K562 (cell line): Measurements from ENCODE around the gene SNAPC2. TPM values are rescaled to one million over a fixed set of nuclear protein-coding genes. Genes with fewer than 3 reads are reported as not detected.

Source experiments
- ARNT ChIP-seq, 2 experiments: fragments of 450-650 bp; IDR thresholded peaks; 2 replicates each; pipeline ENCODE4 v1.6.1; 2016; ENCODE audit warnings: mild to moderate bottlenecking in 1 of 2
- BRF2 ChIP-seq: IDR thresholded peaks from 3 replicates; pipeline ENCODE4 v1.6.1; 2011; ENCODE audit warnings: borderline replicate concordance, mild to moderate bottlenecking; ENCODE audit not compliant: insufficient read length, insufficient read depth
- CBX1 ChIP-seq: sonication (generic); IDR thresholded peaks from 2 replicates; pipeline ENCODE4 v1.6.1; 2016; ENCODE audit warnings: antibody characterized with exemption, low read depth, mild to moderate bottlenecking
- CTBP1 ChIP-seq: fragments of 450-650 bp; IDR thresholded peaks from 2 replicates; pipeline ENCODE4 v1.6.1; 2016; ENCODE audit warnings: borderline replicate concordance
- DIDO1 ChIP-seq: fragments of 450-650 bp; IDR thresholded peaks from 2 replicates; pipeline ENCODE4 v1.6.1; 2016; ENCODE audit warnings: low read depth, missing biosample characterization, missing genetic modification characterization
- HOXB6 ChIP-seq: fragments of 250-450 bp; sonication (Bioruptor Pico); IDR thresholded peaks from 2 replicates; pipeline ENCODE4 v1.5.1; 2022; ENCODE audit warnings: mild to moderate bottlenecking, borderline replicate concordance
- MAFK ChIP-seq: IDR thresholded peaks from 2 replicates; pipeline ENCODE4 v1.6.1; 2011; ENCODE audit warnings: low read length, improper control_type of control experiment
- MBD1 ChIP-seq: fragments of 250-450 bp; sonication (Bioruptor Pico); IDR thresholded peaks from 2 replicates; pipeline ENCODE4 v1.8.0; 2022; ENCODE audit warnings: inconsistent platforms
- MCM7 ChIP-seq, 2 experiments: fragments of 450-650 bp; IDR thresholded peaks; 2 replicates each; pipeline ENCODE4 v1.6.1; 2016 to 2018
- NCOR1 ChIP-seq: fragments of 450-650 bp; IDR thresholded peaks from 2 replicates; pipeline ENCODE4 v1.6.1; 2016; ENCODE audit warnings: mild to moderate bottlenecking, moderate library complexity
- POLR2B ChIP-seq: fragments of 450-650 bp; IDR thresholded peaks from 2 replicates; pipeline ENCODE4 v1.6.1; 2018; ENCODE audit warnings: low read depth; ENCODE audit not compliant: partially characterized antibody
- TBP ChIP-seq: optimal IDR thresholded peaks from 2 replicates; pipeline ENCODE3; 2011; ENCODE audit warnings: low read depth, low read length, improper control_type of control experiment
- ZBTB5 ChIP-seq: fragments of 450-650 bp; IDR thresholded peaks from 2 replicates; pipeline ENCODE4 v1.6.1; 2017; ENCODE audit warnings: antibody characterized with exemption
- ZC3H8 ChIP-seq: fragments of 450-650 bp; IDR thresholded peaks from 2 replicates; pipeline ENCODE4 v1.6.1; 2017
- ZNF507 ChIP-seq: conservative IDR thresholded peaks from 2 replicates; pipeline ENCODE4 v1.6.1; 2017; ENCODE audit warnings: missing genetic modification characterization, missing compliant biosample characterization
- ZNF740 ChIP-seq, 3 experiments: fragments of 200-800 bp in 1 of 3; sonication (Bioruptor generic) in 1 of 3; sonication (generic) in 1 of 3; formaldehyde crosslinking in 1 of 3; IDR thresholded peaks; 2 replicates each; pipeline versions ENCODE4 v1.6.1 to v1.8.0; 2016 to 2022; ENCODE audit warnings: mild to moderate bottlenecking in 2 of 3, missing compliant biosample characterization in 2 of 3, missing genetic modification characterization in 2 of 3, missing genetic modification reagents in 1 of 3
- polyA plus RNA-seq, 8 experiments: library from polyadenylated mRNA; depleted of rRNA in 4 of 8; stranded (reverse) in 5 of 8; unstranded in 3 of 8; fragments of >200 nt; fragmentation: Nextera tagmentation in 2 of 8; fragmentation: Illumina TruSeq in 1 of 8; extraction: Ambion mirVana in 2 of 8; extraction: Trizol in 1 of 8; gene quantifications; 2 replicates each; pipeline versions ENCODE4 v1.2.1 to v1.2.3, GENCODE V29; 2011 to 2014; ENCODE audit warnings: inconsistent platforms in 1 of 8, missing spikeins in 1 of 8
- total RNA-seq, 7 experiments: library from RNA; depleted of rRNA in 6 of 7; stranded (reverse); fragments of >200 nt in 6 of 7; fragmentation: Illumina TruSeq in 2 of 7; extraction: Trizol in 2 of 7; gene quantifications; 2 replicates each; pipeline versions ENCODE4 v1.2.1 to v1.2.3, GENCODE V29; 2011 to 2021; ENCODE audit warnings: low replicate concordance in 1 of 7
- TF ChIP-seq, protein P1 (sequence below), 2 experiments: IDR thresholded peaks in 1 of 2; conservative IDR thresholded peaks in 1 of 2; 2 replicates each; pipeline ENCODE4 v1.6.1; 2016; ENCODE audit warnings: low read depth in 2 of 2, mild to moderate bottlenecking in 1 of 2, missing compliant biosample characterization in 1 of 2, missing genetic modification characterization in 1 of 2, moderate library complexity in 1 of 2
- TF ChIP-seq, protein P2 (sequence below): sonication (generic); formaldehyde crosslinking; IDR thresholded peaks from 2 replicates; pipeline ENCODE4 v1.8.0; 2022; ENCODE audit warnings: missing genetic modification reagents, mild to moderate bottlenecking, borderline replicate concordance

SNAPC2 gene
- total and polyA plus RNA-seq, 9 of the 15 experiments (the other 6 are each of a cell fraction or from before 2014, with no cell fraction given), result 0.59 to 45.1 (median 15.3) TPM

DNA sequence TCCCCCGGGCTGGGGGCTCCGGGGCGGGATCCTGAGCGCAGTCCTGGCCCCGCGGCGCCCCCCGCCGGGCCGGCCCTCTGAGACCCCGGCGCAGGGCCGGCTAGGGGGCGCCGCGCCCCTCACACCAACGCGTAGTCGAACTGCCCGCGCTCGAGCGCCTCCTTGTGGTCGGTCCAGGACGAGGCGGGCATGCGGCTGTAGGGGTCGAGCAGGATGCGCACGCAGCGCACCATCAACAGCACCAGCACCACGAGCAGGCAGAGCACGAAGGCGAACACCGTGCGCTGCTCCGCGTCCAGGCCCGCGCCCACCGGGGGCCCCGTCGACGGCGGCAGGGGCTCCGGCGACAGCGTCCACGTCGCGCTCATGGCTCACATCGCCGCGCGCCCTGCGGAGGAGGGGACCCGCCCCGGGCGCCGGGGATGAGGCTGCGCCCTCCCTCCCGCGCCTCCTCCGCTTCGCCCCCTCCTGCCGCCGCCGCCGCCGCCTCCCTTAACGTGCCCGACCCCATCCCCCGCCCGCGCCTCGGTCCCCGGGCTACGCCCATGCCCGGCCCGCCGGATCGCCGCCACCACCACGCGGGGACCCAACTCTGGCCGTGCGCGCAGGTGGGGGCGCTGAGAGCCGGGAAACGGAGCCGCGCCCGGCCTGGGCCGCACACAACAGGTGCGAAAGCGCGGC, 5.2 kb downstream of the SNAPC2 start (continued):
- TF ChIP-seq ZNF740 (CRISPR knock-in tag; IDR thresholded peaks at IDR 0.05) (peak; percentile 72), ZNF740 (tag; IDR thresholded peaks at IDR 0.05) (no peak), POLR2B (no peak), ZNF507 (tag) (no peak), ZBTB5 (no peak), BRF2 (no peak), CBX1 (no peak), ZC3H8 (no peak), TBP (peak; percentile 69), MBD1 (no peak), MCM7 (IDR thresholded peaks at IDR 0.05) (no peak), NCOR1 (no peak), CTBP1 (peak; percentile 91), HOXB6 (CRISPR knock-in tag) (no peak), MAFK (no peak), DIDO1 (no peak), ARNT (IDR thresholded peaks at IDR 0.05) (no peak)
- TF ChIP-seq, protein P1, sequence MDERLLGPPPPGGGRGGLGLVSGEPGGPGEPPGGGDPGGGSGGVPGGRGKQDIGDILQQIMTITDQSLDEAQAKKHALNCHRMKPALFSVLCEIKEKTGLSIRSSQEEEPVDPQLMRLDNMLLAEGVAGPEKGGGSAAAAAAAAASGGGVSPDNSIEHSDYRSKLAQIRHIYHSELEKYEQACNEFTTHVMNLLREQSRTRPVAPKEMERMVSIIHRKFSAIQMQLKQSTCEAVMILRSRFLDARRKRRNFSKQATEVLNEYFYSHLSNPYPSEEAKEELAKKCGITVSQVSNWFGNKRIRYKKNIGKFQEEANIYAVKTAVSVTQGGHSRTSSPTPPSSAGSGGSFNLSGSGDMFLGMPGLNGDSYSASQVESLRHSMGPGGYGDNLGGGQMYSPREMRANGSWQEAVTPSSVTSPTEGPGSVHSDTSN (CRISPR knock-in tag; IDR thresholded peaks at IDR 0.05; ENCODE audit: low read depth), result no peak
- TF ChIP-seq, protein P1 (tag; conservative IDR thresholded peaks at IDR 0.05; ENCODE audit: low read depth), result no peak
- TF ChIP-seq, protein P2, sequence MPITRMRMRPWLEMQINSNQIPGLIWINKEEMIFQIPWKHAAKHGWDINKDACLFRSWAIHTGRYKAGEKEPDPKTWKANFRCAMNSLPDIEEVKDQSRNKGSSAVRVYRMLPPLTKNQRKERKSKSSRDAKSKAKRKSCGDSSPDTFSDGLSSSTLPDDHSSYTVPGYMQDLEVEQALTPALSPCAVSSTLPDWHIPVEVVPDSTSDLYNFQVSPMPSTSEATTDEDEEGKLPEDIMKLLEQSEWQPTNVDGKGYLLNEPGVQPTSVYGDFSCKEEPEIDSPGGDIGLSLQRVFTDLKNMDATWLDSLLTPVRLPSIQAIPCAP (CRISPR knock-in tag), result no peak
